ENCODE data around the gene HES6.

Gene HES6

DNA sequence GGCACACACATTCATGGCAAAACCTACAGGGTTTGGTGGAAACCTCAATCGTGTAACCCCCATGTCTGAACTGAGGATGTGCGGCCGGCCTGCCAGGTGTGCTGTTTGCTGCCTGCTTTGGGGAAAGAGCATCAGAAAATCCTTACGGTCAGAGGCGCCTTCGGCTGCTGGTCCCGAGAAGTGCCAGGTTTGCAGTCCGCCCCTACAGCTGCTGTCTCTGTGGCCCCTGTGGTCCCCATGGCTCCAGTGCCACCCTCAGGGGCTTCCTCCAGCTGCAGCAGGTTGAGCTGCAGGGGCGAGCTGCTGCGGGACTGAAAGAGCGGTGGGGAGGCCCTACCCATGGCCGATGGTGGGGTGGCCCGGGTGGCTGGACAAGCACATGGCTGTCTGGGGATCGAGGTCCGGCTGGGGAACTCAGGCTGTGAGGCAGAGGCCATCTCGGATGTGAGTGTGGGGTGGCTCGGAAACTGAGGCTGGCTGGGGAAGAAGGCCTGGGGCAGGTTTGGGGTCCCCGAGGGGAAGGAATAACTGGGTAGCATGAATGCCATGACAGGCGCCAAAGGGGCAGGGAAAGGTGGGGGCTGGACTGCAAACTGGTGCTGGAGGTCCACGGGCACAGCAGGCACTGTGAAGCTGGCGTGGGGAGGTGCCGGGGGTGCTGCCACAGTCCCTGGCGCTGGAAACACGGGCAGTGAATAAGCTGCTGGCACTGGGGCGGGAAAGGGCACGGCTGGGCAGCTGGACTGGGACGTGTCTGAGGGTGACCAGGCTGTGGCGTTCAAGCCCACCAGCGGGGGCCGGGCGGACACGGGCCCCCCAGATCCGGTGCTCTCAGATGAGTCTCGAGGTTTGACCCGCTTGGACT lies 13.2 kb upstream of the HES6 start:
- no peak for DNase-seq

DNA sequence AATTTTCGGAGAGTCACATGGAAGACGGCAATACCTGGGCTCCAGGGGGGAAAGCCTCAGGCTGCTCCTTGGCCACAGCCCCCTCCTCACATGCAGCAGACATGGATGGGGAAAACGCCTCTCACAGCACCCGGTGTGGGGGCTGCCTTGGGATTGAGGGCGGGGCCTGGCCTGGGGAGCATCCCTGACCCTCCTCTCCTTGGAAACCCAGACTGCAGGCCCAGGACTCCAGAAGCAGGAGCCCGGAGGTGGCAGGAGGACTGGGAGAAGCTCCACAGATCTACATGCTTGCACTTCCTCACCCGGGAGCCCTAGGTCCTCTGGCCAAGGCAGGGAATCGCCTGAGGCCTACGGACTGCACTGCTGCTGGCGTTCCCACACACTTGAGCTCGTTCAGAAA lies 12.1 kb upstream of the HES6 start:
- DNase-seq, result no peak

DNA sequence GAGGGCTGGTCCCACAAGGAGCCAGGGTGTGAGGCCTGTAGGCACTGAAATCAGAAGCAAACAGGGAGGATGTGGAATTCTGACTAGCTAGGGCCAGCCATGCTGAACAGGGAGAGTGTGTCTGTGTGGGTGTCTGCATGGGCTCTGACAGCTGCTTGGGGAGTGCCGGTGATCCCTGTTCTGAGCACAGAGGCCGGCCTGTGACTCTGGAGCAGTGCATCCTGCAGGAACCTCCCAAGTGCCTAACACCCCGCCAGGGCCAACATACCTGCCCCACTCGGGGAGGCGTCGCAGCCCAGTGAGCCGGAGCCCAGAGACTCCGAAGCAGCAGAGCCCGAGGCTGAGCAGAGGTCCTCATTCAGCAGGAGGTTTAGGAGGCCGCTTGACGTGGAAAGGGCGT lies 11.5 kb upstream of the HES6 start:
- no peak for DNase-seq

GRCh38 chr2:238250896-238251295 lies 11.1 kb upstream of the HES6 start:
- DNase-seq, result no peak

- no peak for DNase-seq
These were observed 8.1 kb upstream of the HES6 start for GRCh38 chr2:238247841-238248453.

- no peak for DNase-seq
These were observed 7.4 kb upstream of the HES6 start for GRCh38 chr2:238247002-238247822.

DNA sequence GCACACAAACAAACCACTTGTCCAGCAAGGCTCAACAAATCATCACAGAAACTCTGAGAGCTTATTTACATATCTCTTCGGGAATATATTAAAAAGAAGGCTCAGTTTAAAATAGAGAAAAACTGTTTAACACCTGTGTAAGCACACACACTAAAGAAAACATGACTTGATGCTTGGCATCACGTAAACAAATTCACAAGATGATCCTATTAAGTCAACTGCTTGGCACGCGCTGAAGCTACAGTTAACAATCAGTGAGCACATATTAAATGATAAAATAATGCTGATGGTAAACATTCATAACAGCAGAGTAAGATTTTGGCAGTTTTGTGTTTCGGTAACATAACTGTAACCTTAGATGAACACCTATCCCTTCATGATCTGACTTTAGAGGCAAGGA lies 4.3 kb upstream of the HES6 start:
- no peak for DNase-seq

DNA sequence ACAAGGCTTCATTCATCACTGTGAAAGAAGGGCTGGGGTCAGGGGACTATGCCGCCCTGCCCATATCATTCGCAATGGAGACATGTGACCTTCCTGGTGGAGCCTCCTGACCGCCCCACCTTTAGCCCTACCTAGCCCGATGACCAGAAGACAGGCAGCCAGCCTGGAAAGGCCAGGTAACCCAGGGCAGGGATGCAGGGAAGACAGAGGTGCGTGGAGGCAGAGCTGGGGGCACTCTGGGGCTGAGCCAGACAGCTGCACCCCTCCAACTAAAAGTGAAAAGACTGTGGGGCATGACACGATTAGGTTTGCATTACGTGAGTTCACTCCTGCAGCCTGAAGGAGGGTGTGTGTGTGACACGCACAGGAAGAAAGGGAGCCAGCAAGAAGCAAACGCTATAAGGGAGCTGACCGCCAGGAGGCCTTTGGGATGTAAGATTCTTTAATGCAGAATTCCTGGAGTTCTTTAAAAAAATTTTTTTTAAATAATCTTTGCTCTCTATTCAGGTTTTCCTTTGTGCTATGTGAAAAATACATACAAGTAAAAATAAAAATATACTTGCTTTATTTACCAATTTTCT lies 3.7 kb upstream of the HES6 start:
- DNase-seq, result no peak

GRCh38 chr2:238242731-238243495 lies 3.1 kb upstream of the HES6 start:
- DNase-seq, result no peak

DNA sequence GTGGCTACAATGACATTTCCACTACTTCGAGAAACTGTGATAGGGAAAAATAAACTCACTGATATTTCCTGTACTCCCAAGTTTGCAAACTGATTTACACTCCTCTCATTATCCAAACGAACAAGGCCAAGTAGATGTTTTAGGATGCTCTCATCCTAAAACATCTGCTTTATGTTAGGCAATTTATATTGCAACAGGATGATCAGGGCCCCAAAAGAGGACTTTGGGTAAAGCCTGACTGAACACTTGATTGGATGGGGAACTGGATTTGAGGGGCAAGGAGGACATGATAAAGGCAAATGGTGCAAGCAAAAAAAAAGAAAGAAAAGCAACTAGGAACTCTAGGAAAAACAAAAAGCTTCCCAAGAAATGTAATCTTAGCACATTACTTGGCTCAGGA lies 2.1 kb upstream of the HES6 start:
- no peak for DNase-seq

GRCh38 chr2:238240757-238241711 lies 1.2 kb upstream of the HES6 start:
- DNase-seq, result no peak

DNA sequence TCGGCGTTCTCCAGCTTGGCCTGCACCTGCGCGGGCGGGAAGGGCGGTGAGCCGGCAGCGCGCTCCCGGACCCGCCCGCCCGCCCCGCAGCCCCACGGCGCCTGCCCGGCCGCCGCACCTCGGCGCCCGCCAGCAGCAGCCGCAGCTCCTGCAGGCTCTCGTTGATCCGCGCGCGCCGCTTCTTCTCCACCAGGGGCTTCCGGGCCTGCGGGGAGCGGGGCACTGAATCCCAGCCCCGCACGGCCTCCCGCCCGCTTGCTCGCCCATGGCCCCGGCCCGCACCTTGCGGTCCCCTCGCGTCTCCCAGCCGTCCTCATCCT lies 335 bp downstream of the HES6 start:
- no peak for DNase-seq

GRCh38 chr2:238238766-238239542 lies 884 bp downstream of the HES6 start:
- DNase-seq, result no peak

GRCh38 chr2:238238311-238238765 lies 1.5 kb downstream of the HES6 start:
- DNase-seq, result no peak

GRCh38 chr2:238237431-238238135 lies 2.3 kb downstream of the HES6 start:
- DNase-seq, result no peak

DNA sequence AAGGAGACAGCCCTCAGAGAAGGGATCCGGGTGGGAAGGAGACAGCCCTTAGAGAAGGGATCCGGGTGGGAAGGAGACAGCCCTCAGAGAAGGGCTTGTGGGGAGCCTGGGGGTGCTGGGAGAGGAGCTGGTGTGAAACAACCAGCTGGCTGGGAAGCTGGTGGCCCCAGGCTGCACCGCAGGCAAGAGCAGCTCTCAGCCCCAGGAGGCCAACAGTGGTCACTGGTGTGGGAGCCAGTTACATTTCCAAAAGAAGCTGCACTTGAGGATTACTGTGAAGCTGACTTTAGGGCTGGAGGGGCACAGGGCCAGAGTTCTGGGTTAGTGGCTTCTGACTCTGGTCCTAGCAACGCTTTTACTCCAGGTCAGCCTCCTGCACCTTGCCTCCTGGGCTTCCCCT lies 3.3 kb downstream of the HES6 start:
- DNase-seq, result no peak

DNA sequence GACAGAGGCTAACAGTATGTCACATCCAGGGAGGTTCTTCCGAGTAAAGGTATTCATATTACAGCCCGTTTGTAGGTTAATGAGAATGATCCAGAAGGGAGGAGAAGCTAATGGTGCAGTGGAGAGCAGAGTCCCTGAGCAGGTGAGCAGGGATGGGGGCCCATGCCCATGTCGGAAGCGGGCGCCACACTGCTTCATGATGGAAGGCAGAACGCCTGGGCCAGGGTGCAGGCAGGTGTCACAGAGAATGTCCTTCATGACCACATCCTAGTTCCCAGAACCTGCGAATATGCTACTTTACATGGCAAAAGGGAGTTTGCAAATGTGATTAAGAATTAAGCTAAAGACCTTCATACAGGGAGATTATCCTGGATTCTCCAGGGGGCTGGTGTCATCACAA lies 4.0 kb downstream of the HES6 start:
- no peak for DNase-seq

DNA sequence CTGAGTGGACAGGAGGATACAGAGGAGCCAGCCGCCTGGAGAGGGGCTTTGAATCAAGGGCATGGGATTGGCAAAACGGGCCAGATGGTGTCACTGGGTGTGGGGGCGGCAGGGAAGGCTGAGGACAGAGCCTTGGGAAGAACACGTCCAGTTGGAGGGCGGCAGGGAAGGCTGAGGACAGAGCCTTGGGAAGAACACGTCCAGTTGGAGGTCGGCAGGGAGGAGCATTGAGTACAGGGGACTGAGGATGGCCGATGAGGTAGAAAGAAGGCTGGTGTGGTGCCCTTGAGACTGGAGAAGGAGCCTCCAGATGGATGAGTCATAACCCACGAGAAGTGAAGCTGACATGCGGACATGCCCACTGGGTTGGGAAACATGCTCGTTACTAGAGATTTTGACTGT lies 4.5 kb downstream of the HES6 start:
- DNase-seq, result no peak

- no peak for DNase-seq
These were observed 6.2 kb downstream of the HES6 start for GRCh38 chr2:238233625-238234024.

GRCh38 chr2:238231809-238232208 lies 8.0 kb downstream of the HES6 start:
- DNase-seq, result no peak

All from bone marrow (tissue), 2 donors.